H1 (cell line): Measurements from ENCODE around the gene TPP1. TPM values are rescaled to one million over a fixed set of nuclear protein-coding genes. Genes with fewer than 3 reads are reported as not detected.

Experiments used
- CTCF ChIA-PET: fragments of 300-600 bp; sonication (Branson Sonifier 250); formaldehyde crosslinking; loops from one replicate; lab custom pipeline; 2021; ENCODE audit not compliant: partially characterized antibody; lab: Charles Lee
- POLR2A ChIA-PET: fragments of 300-600 bp; sonication (Branson Sonifier 250); formaldehyde crosslinking; loops from one replicate; lab custom pipeline; 2021; ENCODE audit warnings: inconsistent platforms; ENCODE audit not compliant: partially characterized antibody; lab: Charles Lee
- DNase-seq, 2 experiments: peaks; one replicate each; pipeline versions ENCODE4 v3.0.0 to v3.0.0-alpha.2; 2010 to 2022; ENCODE audit warnings: low spot score in 2 of 2, low read depth in 1 of 2, mixed read lengths in 1 of 2
- FAIRE-seq: peaks from 2 replicates; lab custom pipeline; 2011; peaks lifted over from hg19 to GRCh38; lab: Jason Lieb, UNC
- H2AFZ ChIP-seq: 2 replicates; pipeline ENCODE4 v1.8.1; 2012; ENCODE audit warnings: low read length, inconsistent platforms
- H2AK5ac ChIP-seq: 2 replicates; pipeline ENCODE4 v1.6.1; 2013; ENCODE audit warnings: low read depth, low read length
- H2BK120ac ChIP-seq: replicated peaks from 2 replicates; pipeline ENCODE3; 2013; ENCODE audit warnings: low read depth, low read length, inconsistent platforms
- H2BK12ac ChIP-seq: 2 replicates; pipeline ENCODE4 v1.6.1; 2013; ENCODE audit warnings: low read depth, low read length
- H2BK15ac ChIP-seq: 2 replicates; pipeline ENCODE4 v1.6.1; 2013; ENCODE audit warnings: low read length
- H2BK20ac ChIP-seq: 2 replicates; pipeline ENCODE4 v1.6.1; 2013; ENCODE audit warnings: low read length
- H2BK5ac ChIP-seq: 2 replicates; pipeline ENCODE4 v1.6.1; 2013; ENCODE audit warnings: low read depth, low read length
- H3K14ac ChIP-seq: 2 replicates; pipeline ENCODE4 v1.6.1; 2013; ENCODE audit warnings: inconsistent platforms; ENCODE audit not compliant: insufficient read length
- H3K18ac ChIP-seq: 2 replicates; pipeline ENCODE4 v1.6.1; 2013; ENCODE audit warnings: low read length; ENCODE audit errors: extremely low read depth
- H3K23ac ChIP-seq: 2 replicates; pipeline ENCODE4 v1.6.1; 2013; ENCODE audit warnings: inconsistent platforms; ENCODE audit not compliant: insufficient read length
- H3K23me2 ChIP-seq: 2 replicates; pipeline ENCODE4 v1.6.1; 2013; ENCODE audit warnings: low read depth, low read length
- H3K27ac ChIP-seq: 2 replicates; pipeline ENCODE4 v1.6.1; 2011; ENCODE audit warnings: low read depth, low read length, inconsistent platforms
- H3K27me3 ChIP-seq, 4 experiments: replicated peaks in 1 of 4; 1 replicate in 1 of 4; 2 replicates in 3 of 4; pipeline versions ENCODE4 v1.6.1 to v1.8.1; 2011 to 2013; ENCODE audit warnings: low read length in 3 of 4, mild to moderate bottlenecking in 3 of 4, inconsistent platforms in 2 of 4, mixed read lengths in 2 of 4, moderate library complexity in 1 of 4; ENCODE audit not compliant: control insufficient read depth in 3 of 4, insufficient read depth in 3 of 4; ENCODE audit errors: extremely low read depth in 1 of 4
- H3K36me3 ChIP-seq, 4 experiments: 2 replicates each; pipeline versions ENCODE4 v1.6.1 to v1.8.1; 2011 to 2013; ENCODE audit warnings: mild to moderate bottlenecking in 4 of 4, low read length in 3 of 4, moderate library complexity in 2 of 4, control low read depth in 1 of 4, inconsistent platforms in 1 of 4; ENCODE audit not compliant: insufficient read depth in 4 of 4, control insufficient read depth in 2 of 4
- H3K4ac ChIP-seq: replicated peaks from 2 replicates; pipeline ENCODE3; 2013; ENCODE audit warnings: low read length, low read depth, mixed read lengths, inconsistent platforms; ENCODE audit not compliant: insufficient read length
- H3K4me1 ChIP-seq, 4 experiments: replicated peaks in 1 of 4; 1 replicate in 1 of 4; 2 replicates in 3 of 4; pipeline versions ENCODE4 v1.6.1 to v1.8.1; 2011 to 2013; ENCODE audit warnings: low read length in 3 of 4, inconsistent platforms in 2 of 4, mixed read lengths in 1 of 4; ENCODE audit not compliant: insufficient read depth in 4 of 4, control insufficient read depth in 3 of 4
- H3K4me2 ChIP-seq, 2 experiments: 2 replicates each; pipeline versions ENCODE4 v1.6.1 to v1.8.1; 2011 to 2013; ENCODE audit warnings: low read depth in 2 of 2, low read length in 2 of 2, control low read depth in 1 of 2, inconsistent platforms in 1 of 2, mild to moderate bottlenecking in 1 of 2; ENCODE audit not compliant: insufficient read depth in 1 of 2
- H3K4me3 ChIP-seq, 4 experiments: fragments of 200-600, 300-600 bp in 1 of 4; sonication (generic), shearing (Covaris generic), sonication (Bioruptor Twin) in 1 of 4; 2 replicates each; pipeline versions ENCODE4 v1.5.1 to v1.8.1; 2011 to 2016; ENCODE audit warnings: low read length in 4 of 4, low read depth in 3 of 4, control low read depth in 2 of 4, inconsistent platforms in 2 of 4, mild to moderate bottlenecking in 2 of 4, mixed read lengths in 1 of 4, moderate library complexity in 1 of 4; ENCODE audit not compliant: insufficient read depth in 2 of 4; ENCODE audit errors: extremely low read depth in 1 of 4
- H3K56ac ChIP-seq: replicated peaks from 2 replicates; pipeline ENCODE3; 2013; ENCODE audit warnings: low read depth, mild to moderate bottlenecking, mixed read lengths, low read length, inconsistent platforms; ENCODE audit not compliant: insufficient read length
- H3K79me1 ChIP-seq: 2 replicates; pipeline ENCODE4 v1.6.1; 2013; ENCODE audit warnings: low read depth, low read length, control low read depth
- H3K79me2 ChIP-seq, 2 experiments: 2 replicates each; pipeline versions ENCODE4 v1.6.1 to v1.8.1; 2012 to 2013; ENCODE audit warnings: low read length in 2 of 2, mild to moderate bottlenecking in 2 of 2, inconsistent platforms in 1 of 2; ENCODE audit not compliant: insufficient read depth in 2 of 2, control insufficient read depth in 1 of 2
- H3K9ac ChIP-seq, 4 experiments: replicated peaks in 1 of 4; 1 replicate in 1 of 4; 2 replicates in 3 of 4; pipeline versions ENCODE4 v1.6.1 to v1.8.1; 2011 to 2013; ENCODE audit warnings: low read depth in 3 of 4, low read length in 3 of 4, control low read depth in 2 of 4, mild to moderate bottlenecking in 2 of 4, moderate library complexity in 2 of 4, inconsistent platforms in 1 of 4; ENCODE audit errors: extremely low read depth in 1 of 4
- H3K9me3 ChIP-seq, 2 experiments: 2 replicates each; pipeline versions ENCODE4 v1.6.1 to v1.8.1; 2012 to 2013; ENCODE audit warnings: mild to moderate bottlenecking in 2 of 2, moderate library complexity in 2 of 2, control low read depth in 1 of 2, inconsistent platforms in 1 of 2, low read depth in 1 of 2, low read length in 1 of 2, mixed read lengths in 1 of 2; ENCODE audit not compliant: insufficient read depth in 2 of 2
- H4K20me1 ChIP-seq, 2 experiments: replicated peaks in 1 of 2; 2 replicates each; pipeline versions ENCODE3 to v1.8.1; 2011 to 2013; ENCODE audit warnings: inconsistent platforms in 2 of 2, low read length in 2 of 2, mild to moderate bottlenecking in 1 of 2; ENCODE audit not compliant: insufficient read depth in 2 of 2, control insufficient read depth in 1 of 2
- H4K5ac ChIP-seq: 2 replicates; pipeline ENCODE4 v1.6.1; 2013; ENCODE audit warnings: low read length, low read depth, mixed read lengths, inconsistent platforms; ENCODE audit not compliant: insufficient read length
- H4K8ac ChIP-seq: 2 replicates; pipeline ENCODE4 v1.8.0; 2013; ENCODE audit warnings: mild to moderate bottlenecking, moderate library complexity, low read length, inconsistent platforms; ENCODE audit not compliant: insufficient read depth; ENCODE audit errors: extremely low read depth
- H4K91ac ChIP-seq: replicated peaks from 2 replicates; pipeline ENCODE3; 2013; ENCODE audit warnings: low read length, mixed read lengths, inconsistent platforms; ENCODE audit not compliant: insufficient read length
- ASH2L ChIP-seq: fragments of 200-600, 300-600 bp; sonication (generic); IDR thresholded peaks from one replicate; pipeline ENCODE4 v1.7.1; 2017; ENCODE audit warnings: low read length
- CTBP2 ChIP-seq: IDR thresholded peaks from 2 replicates; pipeline ENCODE4 v1.7.0; 2011; ENCODE audit warnings: borderline replicate concordance, mild to moderate bottlenecking, moderate library complexity, mixed read lengths, low read length; ENCODE audit not compliant: insufficient read depth, insufficient read length
- EZH2 ChIP-seq: fragments of 200-600 bp; sonication (generic); IDR thresholded peaks from 2 replicates; pipeline ENCODE4 v1.7.1; 2012; ENCODE audit warnings: low read depth, mild to moderate bottlenecking, moderate library complexity, low read length, inconsistent platforms; ENCODE audit not compliant: severe bottlenecking
- FOSL1 ChIP-seq: IDR thresholded peaks from 2 replicates; pipeline ENCODE4 v1.6.1; 2011; ENCODE audit warnings: mild to moderate bottlenecking, low read depth, low read length, moderate library complexity; ENCODE audit not compliant: insufficient read depth
- JUN ChIP-seq: IDR thresholded peaks from 2 replicates; pipeline ENCODE4 v1.6.1; 2011; ENCODE audit warnings: low read depth, mild to moderate bottlenecking, improper control_type of control experiment, low read length
- KDM4A ChIP-seq: IDR thresholded peaks from one replicate; pipeline ENCODE4 v1.7.1; 2012; ENCODE audit warnings: low read depth, mild to moderate bottlenecking, moderate library complexity, low read length, inconsistent platforms; ENCODE audit not compliant: severe bottlenecking
- RBBP5 ChIP-seq: IDR thresholded peaks from 2 replicates; pipeline ENCODE4 v1.7.1; 2012; ENCODE audit warnings: low read depth, mild to moderate bottlenecking, inconsistent platforms, low read length, moderate library complexity, borderline replicate concordance
- SRF ChIP-seq: IDR thresholded peaks from 2 replicates; pipeline ENCODE4 v1.6.1; 2011; ENCODE audit warnings: mild to moderate bottlenecking, low read depth, low read length, moderate library complexity
- ZNF274 ChIP-seq: IDR thresholded peaks from 2 replicates; pipeline ENCODE4 v1.7.0; 2012; ENCODE audit warnings: low read length, borderline replicate concordance; ENCODE audit errors: extremely low read depth
- WGBS, 2 experiments: shearing (Covaris generic) in 1 of 2; methylation state at CpG; one replicate each; pipeline versions ENCODE4 v1.1.6 to v1.1.7; 2013 to 2015; ENCODE audit warnings: low lambda C conversion rate in 2 of 2, mixed read lengths in 2 of 2, inconsistent platforms in 1 of 2, low coverage in 1 of 2, missing lambda C conversion rate in 1 of 2; ENCODE audit not compliant: insufficient replicate concordance in 2 of 2, insufficient coverage in 1 of 2, insufficient read length in 1 of 2; ENCODE audit errors: extremely low coverage in 1 of 2, missing lambda C conversion rate in 1 of 2; 5-methylcytosine and 5-hydroxymethylcytosine counted together
- polyA plus RNA-seq, 7 experiments: library from polyadenylated mRNA; depleted of rRNA in 3 of 7; stranded (reverse) in 5 of 7; unstranded in 2 of 7; fragments of >200 nt in 5 of 7; fragments of 200-250 nt in 2 of 7; gene quantifications; 1 replicate in 5 of 7; 2 replicates in 1 of 7; 4 replicates in 1 of 7; pipeline versions ENCODE4 v1.2.1 to v1.2.3, GENCODE V29; 2011 to 2013; ENCODE audit warnings: missing spikeins in 2 of 7, mixed read lengths in 2 of 7
- total RNA-seq: library from RNA; stranded (reverse); fragmentation: NEBNext Ultra II Directional; extraction: Animal tissue kit (Norgen Biotek cat#: 25700); gene quantifications from 2 replicates; pipeline ENCODE4 v1.2.1, GENCODE V29; 2021
- TF ChIP-seq, protein P1 (sequence below): IDR thresholded peaks from 2 replicates; pipeline ENCODE4 v1.6.1; 2011; ENCODE audit warnings: low read depth, mild to moderate bottlenecking, low read length; ENCODE audit not compliant: insufficient read depth

The TPP1 gene
- total and polyA plus RNA-seq, 2 of the 8 experiments (the other 6 are each of a cell fraction or from before 2014, with no cell fraction given), result 36.1 to 77.5 TPM

DNA sequence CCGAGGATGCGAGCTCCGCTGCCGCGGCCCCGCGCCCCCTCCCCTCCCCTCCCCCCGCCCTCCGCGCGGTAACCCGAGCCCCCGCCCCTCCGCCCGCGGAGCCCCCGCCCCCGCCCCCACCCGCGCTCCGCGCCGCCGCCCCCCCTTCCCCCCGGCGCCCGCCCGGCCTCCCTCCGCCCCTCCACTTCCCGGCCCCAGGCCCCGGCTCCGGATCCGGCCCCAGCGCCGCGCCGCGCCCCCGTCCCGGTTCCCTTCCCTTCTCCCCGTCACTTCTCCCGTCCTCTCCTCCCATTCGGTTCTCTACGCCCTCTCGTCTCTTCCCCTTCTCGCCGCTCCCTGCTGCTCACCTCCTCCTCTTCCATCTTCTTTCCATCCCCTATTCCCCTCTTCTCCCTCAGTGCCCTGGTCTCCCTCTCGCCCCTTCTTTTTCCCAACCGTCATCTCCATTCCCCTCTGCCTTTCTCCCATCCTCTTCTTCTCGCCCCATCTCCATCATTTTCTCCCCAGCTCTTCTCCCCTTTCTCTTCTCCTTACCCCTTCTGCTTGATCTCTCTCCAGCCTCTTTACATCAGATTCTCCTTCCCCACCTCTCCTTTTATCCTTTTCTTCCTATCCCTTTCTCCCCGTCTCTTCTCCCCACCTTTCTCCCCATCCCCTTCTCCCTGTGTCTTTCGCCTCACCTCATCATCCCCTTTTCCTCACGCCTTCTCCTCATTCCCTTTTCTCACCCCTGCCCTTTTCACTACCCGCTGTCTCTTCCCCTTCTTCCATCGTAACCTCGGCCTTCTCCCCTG lies 36.8 kb upstream of the TPP1 start, which contains the start of gene DCHS1:
TSS of gene DCHS1 (minus strand) at position 20 of the 794 bp plus-strand sequence. CDS start 14,196 bp downstream, outside the sequence.
- H3K4me1 ChIP-seq, result peaks cover 0 to 7% (median 6%) of the 10 kb centered on the region in 4 experiments; a peak in 4 of 7 replicates
- H4K5ac ChIP-seq, result no peak within 1 kb of the TSS
- POLR2A ChIA-PET, result interaction anchor here (0.5 to 1.4 kb wide), 6 partner anchors 8 to 47 kb away, joined by 3 read pairs; no protein-coding TSS in a partner anchor
- DNase-seq, result peak in 1 of 2 experiments; percentile 67
- H3K27me3 ChIP-seq, result peaks cover 1 to 36% (median 32%) of the 10 kb centered on the region in 4 experiments
- no peak within 1 kb of the TSS for H2BK20ac ChIP-seq
- no peak for FAIRE-seq
- peak within 1 kb of the TSS; percentile 60 to 91 (median 66) for H3K4me3 ChIP-seq
- no peaks in the 10 kb centered on the region for H3K36me3 ChIP-seq
- no peak within 1 kb of the TSS for H4K91ac ChIP-seq
- peak within 1 kb of the TSS; percentile 77; the same call in 1 of the 2 replicates for H2BK15ac ChIP-seq
- peak within 1 kb of the TSS in 1 of 4 experiments; percentile 56; a peak in 1 of 7 replicates for H3K9ac ChIP-seq
- H3K14ac ChIP-seq, result no peak within 1 kb of the TSS
- H3K4me2 ChIP-seq, result peak within 1 kb of the TSS; percentile 83 to 92
- peaks cover 0 to 3% of the 10 kb centered on the region in 2 experiments for H4K20me1 ChIP-seq
- H2BK12ac ChIP-seq, result peak within 1 kb of the TSS; percentile 42; the same call in 1 of the 2 replicates
- peak within 1 kb of the TSS; percentile 55; the same call in 1 of the 2 replicates for H2BK5ac ChIP-seq
- WGBS, 2 experiments, result 2% methylated on average over 15 of the region's 56 CpGs; no CpG with 5 or more reads in 1 of the 2 experiments
- H3K56ac ChIP-seq, result no peak within 1 kb of the TSS
- no peak within 1 kb of the TSS for H3K27ac ChIP-seq
- no peak within 1 kb of the TSS; the same call in 1 of the 2 replicates for H3K18ac ChIP-seq
- peak within 1 kb of the TSS; percentile 33; the same call in 1 of the 2 replicates for H2AK5ac ChIP-seq
- H3K23me2 ChIP-seq, result peaks cover 9% of the 10 kb centered on the region
- H3K79me1 ChIP-seq, result no peaks in the 10 kb centered on the region
- H2AFZ ChIP-seq, result peak within 1 kb of the TSS; percentile 95
- no peak within 1 kb of the TSS for H2BK120ac ChIP-seq
- no peak within 1 kb of the TSS for H3K4ac ChIP-seq
- no peaks in the 10 kb centered on the region for H3K9me3 ChIP-seq
- no peak within 1 kb of the TSS for H3K23ac ChIP-seq
- H3K79me2 ChIP-seq, result no peaks in the 10 kb centered on the region
- peak within 1 kb of the TSS; percentile 40 for H4K8ac ChIP-seq
- CTCF ChIA-PET, result interaction anchor here (0.6 to 4.9 kb wide), 7 partner anchors 12 to 125 kb away, joined by 3 to 36 read pairs (median 4); partner anchors contain the start of gene TAF10
- peak; percentile 70 for TF ChIP-seq ASH2L
- peak; percentile 85; the same call in 1 of the 2 replicates for TF ChIP-seq RBBP5
- TF ChIP-seq, protein P1, sequence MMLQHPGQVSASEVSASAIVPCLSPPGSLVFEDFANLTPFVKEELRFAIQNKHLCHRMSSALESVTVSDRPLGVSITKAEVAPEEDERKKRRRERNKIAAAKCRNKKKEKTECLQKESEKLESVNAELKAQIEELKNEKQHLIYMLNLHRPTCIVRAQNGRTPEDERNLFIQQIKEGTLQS, result no peak
- TF ChIP-seq SRF, result no peak
- TF ChIP-seq CTBP2, result peak; percentile 71
- peak; percentile 60 for TF ChIP-seq KDM4A
- TF ChIP-seq FOSL1, result no peak
- no peak for TF ChIP-seq JUN
- no peak for TF ChIP-seq ZNF274
- TF ChIP-seq EZH2, result peak; percentile 5
